GM18868 (cell line): ENCODE measurements around the gene GLT8D2.
"Not testable (repeated sequence)": the region's sequence is repeated elsewhere in the genome, so short reads cannot be mapped to it uniquely, and the experiment has no call there.

Source experiments
- ATAC-seq: cut with Tn5 transposase; IDR thresholded peaks from one replicate; pipeline ENCODE4 v1.9.1; 2021; ENCODE audit warnings: mild to moderate bottlenecking, moderate library complexity; ENCODE audit not compliant: unreplicated experiment

The GLT8D2 gene

GRCh38 chr12:104054681-104055346, 4.8 kb upstream of the GLT8D2 start:
- ATAC-seq = no peak

- ATAC-seq = no peak
Measured at GRCh38 chr12:104050436-104050835, 449 bp upstream of the GLT8D2 start.

- no peak for ATAC-seq
Measured at GRCh38 chr12:104049278-104049902, 597 bp downstream of the GLT8D2 start.

GRCh38 chr12:104048811-104049210, 1.2 kb downstream of the GLT8D2 start:
- no peak for ATAC-seq

- no peak for ATAC-seq
Measured at GRCh38 chr12:104048162-104048561, 1.8 kb downstream of the GLT8D2 start.

- no peak for ATAC-seq
Measured at GRCh38 chr12:104046306-104046705, 3.7 kb downstream of the GLT8D2 start.

- no peak for ATAC-seq
Measured at GRCh38 chr12:104044158-104044557, 5.8 kb downstream of the GLT8D2 start.

GRCh38 chr12:104042580-104042979, 7.4 kb downstream of the GLT8D2 start:
- ATAC-seq = no peak

GRCh38 chr12:104039769-104040168, 10.2 kb downstream of the GLT8D2 start:
- not testable (repeated sequence) for ATAC-seq

GRCh38 chr12:104036143-104036542, 13.8 kb downstream of the GLT8D2 start:
- not testable (repeated sequence) for ATAC-seq

GRCh38 chr12:104030596-104030995, 19.4 kb downstream of the GLT8D2 start:
- ATAC-seq = not testable (repeated sequence)

GRCh38 chr12:104026841-104027599, 23.0 kb downstream of the GLT8D2 start:
- ATAC-seq = no peak

GRCh38 chr12:104025771-104026170, 24.2 kb downstream of the GLT8D2 start:
- ATAC-seq = no peak

GRCh38 chr12:104024348-104024747, 25.6 kb downstream of the GLT8D2 start:
- no peak for ATAC-seq

GRCh38 chr12:104023710-104024109, 26.3 kb downstream of the GLT8D2 start:
- no peak for ATAC-seq

- ATAC-seq = no peak
Measured at GRCh38 chr12:104022786-104023185, 27.2 kb downstream of the GLT8D2 start.

- not testable (repeated sequence) for ATAC-seq
Measured at GRCh38 chr12:104021862-104022261, 28.1 kb downstream of the GLT8D2 start.

GRCh38 chr12:104012331-104012730, 37.7 kb downstream of the GLT8D2 start:
- no peak for ATAC-seq

GRCh38 chr12:104011253-104011652, 38.7 kb downstream of the GLT8D2 start:
- ATAC-seq = no peak

- no peak for ATAC-seq
Measured at GRCh38 chr12:104010606-104011169, 39.3 kb downstream of the GLT8D2 start.

GRCh38 chr12:104010121-104010520, 39.9 kb downstream of the GLT8D2 start:
- no peak for ATAC-seq

- ATAC-seq = no peak
Measured at GRCh38 chr12:104006929-104007328, 43.1 kb downstream of the GLT8D2 start.
